Measurements from ENCODE around the gene NDOR1. TPM values are rescaled to one million over a fixed set of nuclear protein-coding genes. Genes with fewer than 3 reads are reported as not detected.

The NDOR1 gene
- total and polyA plus RNA-seq, 2 of the 8 experiments (the other 6 are each of a cell fraction or from before 2014, with no cell fraction given): 25.7 to 32.3 TPM

DNA sequence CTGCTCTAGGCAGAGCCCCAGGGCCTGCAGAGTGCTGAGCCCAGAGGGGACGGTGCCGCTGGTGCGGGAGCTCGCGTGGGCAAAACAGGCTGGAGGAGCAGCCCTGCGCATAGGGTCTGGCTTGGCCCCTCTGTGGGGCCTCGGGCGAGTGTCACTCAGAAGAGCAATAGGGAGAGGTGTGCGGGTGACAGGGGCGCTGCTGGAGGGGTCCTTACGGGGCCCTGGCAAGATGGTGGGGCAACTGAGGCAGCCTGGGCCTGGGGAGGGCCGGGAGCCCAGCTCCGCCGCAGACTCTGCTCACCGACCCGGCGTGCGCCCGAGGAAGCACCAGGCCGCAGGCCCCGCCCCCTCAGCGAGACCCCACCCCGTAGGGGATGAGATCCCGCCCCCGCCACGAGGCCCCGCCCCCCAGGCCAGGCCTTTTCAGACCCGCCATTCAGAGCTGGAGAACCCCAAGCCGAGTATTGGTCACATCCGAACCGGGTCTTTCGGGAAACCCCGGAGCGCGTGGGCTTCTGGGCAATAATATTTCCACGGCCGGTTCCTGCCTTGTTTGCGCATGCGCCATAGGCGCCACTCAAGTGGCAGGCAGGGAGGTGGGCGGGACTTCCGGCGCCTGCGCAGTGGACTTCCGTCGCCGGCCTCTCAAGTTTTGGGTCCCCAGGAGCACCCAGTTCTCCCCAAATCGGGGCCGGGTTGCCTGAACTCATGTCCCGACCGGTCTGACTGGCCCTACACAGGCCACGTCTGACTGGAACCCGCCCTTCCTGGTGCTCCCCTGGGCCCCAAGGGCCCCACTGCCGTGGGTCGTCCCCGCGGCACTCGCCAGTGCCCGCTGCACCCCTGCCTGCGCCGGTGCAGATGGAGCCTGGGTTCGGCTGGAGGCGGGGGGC is 17.8 kb downstream of the NDOR1 start (continued):
- TF ChIP-seq EP300 (IDR thresholded peaks at IDR 0.05; ENCODE audit: borderline replicate concordance in 1 of 2, low read depth in 2 of 2, low read length in 2 of 2): no peak
- peak in 1 of 2 experiments; percentile 84; a peak in 1 of 4 replicates for TF ChIP-seq HDAC2 (IDR thresholded peaks at IDR 0.05; ENCODE audit: borderline replicate concordance in 1 of 2, low read depth in 2 of 2, low read length in 2 of 2)
- no peak for TF ChIP-seq RBBP5 (IDR thresholded peaks at IDR 0.05; ENCODE audit: borderline replicate concordance, low read depth, low read length)
- TF ChIP-seq PHF8 (conservative IDR thresholded peaks at IDR 0.05; ENCODE audit: low read depth, low read length): peak; percentile 44; the same call in 1 of the 2 replicates
- TF ChIP-seq SUZ12 (IDR thresholded peaks at IDR 0.05; ENCODE audit: low read length): no peak
- peak; percentile 93 for TF ChIP-seq SP1 (IDR thresholded peaks at IDR 0.05; ENCODE audit: low read depth, low read length)
- TF ChIP-seq TEAD4 (IDR thresholded peaks at IDR 0.05; ENCODE audit: low read depth, low read length): no peak
- TF ChIP-seq KDM5A (IDR thresholded peaks at IDR 0.05; ENCODE audit: low read length): peak; percentile 30; the same call in 1 of the 2 replicates
- TF ChIP-seq JUN (IDR thresholded peaks at IDR 0.05; ENCODE audit: low read depth, low read length): no peak
- no peak for TF ChIP-seq BCL11A (IDR thresholded peaks at IDR 0.05; ENCODE audit: low read depth in 2 of 2, low read length in 2 of 2)
- no peak for TF ChIP-seq RFX5 (IDR thresholded peaks at IDR 0.05; ENCODE audit: borderline replicate concordance, low read depth, low read length)
- TF ChIP-seq GTF2F1 (IDR thresholded peaks at IDR 0.05; ENCODE audit: borderline replicate concordance, low read depth, low read length): no peak
- no peak for TF ChIP-seq MAFK (IDR thresholded peaks at IDR 0.05; ENCODE audit: low read depth, low read length)
- no peak for TF ChIP-seq RAD21 (IDR thresholded peaks at IDR 0.05 in 1 of 2, conservative IDR thresholded peaks at IDR 0.05 in 1 of 2; ENCODE audit: low read depth in 2 of 2, low read length in 2 of 2)
- peak; percentile 89 for TF ChIP-seq SP4 (IDR thresholded peaks at IDR 0.05; ENCODE audit: low read length)
- no peak for TF ChIP-seq SIRT6 (IDR thresholded peaks at IDR 0.05; ENCODE audit: low read length)
- no peak for TF ChIP-seq RXRA (IDR thresholded peaks at IDR 0.05; ENCODE audit: insufficient read depth, low read depth, low read length)
- no peak for TF ChIP-seq CTBP2 (IDR thresholded peaks at IDR 0.05; ENCODE audit: borderline replicate concordance, insufficient read depth, insufficient read length, low read length)
- TF ChIP-seq FOSL1 (IDR thresholded peaks at IDR 0.05; ENCODE audit: insufficient read depth, low read depth, low read length): no peak
- TF ChIP-seq HDAC6 (IDR thresholded peaks at IDR 0.05; ENCODE audit: low read depth, low read length): no peak
- peak; percentile 96 for TF ChIP-seq GABPA (IDR thresholded peaks at IDR 0.05; ENCODE audit: borderline replicate concordance, insufficient read depth, low read length)

Data from H1 (cell line).